DOHH2 (cell line): Measurements from ENCODE around the gene SIKE1.
"Not testable (repeated sequence)": the region's sequence is repeated elsewhere in the genome, so short reads cannot be mapped to it uniquely, and the experiment has no call there.

Source experiments
- H3F3A ChIP-seq: fragments of 200-600 bp; sonication (generic), shearing (Covaris generic); 2 replicates; pipeline ENCODE4 v1.6.0; 2016; ENCODE audit warnings: antibody characterized with exemption, mild to moderate bottlenecking; ENCODE audit not compliant: control insufficient read depth, insufficient read depth
- H3K27ac ChIP-seq: fragments of 200-600 bp; sonication (generic); 2 replicates; pipeline ENCODE4 v1.5.1; 2014; ENCODE audit warnings: low read depth, mild to moderate bottlenecking, low read length, moderate library complexity
- H3K27me3 ChIP-seq: fragments of 200-600 bp; sonication (generic); 2 replicates; pipeline ENCODE4 v1.6.1; 2014; ENCODE audit warnings: mild to moderate bottlenecking, low read length, mixed read lengths; ENCODE audit not compliant: control insufficient read depth
- H3K36me3 ChIP-seq: fragments of 200-600 bp; sonication (generic); 2 replicates; pipeline ENCODE4 v1.6.1; 2014; ENCODE audit warnings: mild to moderate bottlenecking, low read length, moderate library complexity, mixed read lengths; ENCODE audit not compliant: control insufficient read depth
- H3K4me1 ChIP-seq: fragments of 200-600 bp; sonication (generic); 2 replicates; pipeline ENCODE4 v1.6.1; 2014; ENCODE audit warnings: mild to moderate bottlenecking, low read length, mixed read lengths; ENCODE audit not compliant: control insufficient read depth
- H3K4me2 ChIP-seq: fragments of 200-600 bp; sonication (generic); 2 replicates; pipeline ENCODE4 v1.6.0; 2014; ENCODE audit warnings: mild to moderate bottlenecking, low read length, moderate library complexity
- H3K4me3 ChIP-seq: fragments of 200-600 bp; sonication (generic); 2 replicates; pipeline ENCODE4 v1.5.1; 2014; ENCODE audit warnings: mild to moderate bottlenecking, low read length, mixed read lengths
- H3K79me2 ChIP-seq: fragments of 200-600 bp; sonication (generic); 2 replicates; pipeline ENCODE4 v1.6.1; 2014; ENCODE audit warnings: mild to moderate bottlenecking, low read length, mixed read lengths; ENCODE audit not compliant: control insufficient read depth
- H3K9me2 ChIP-seq: fragments of 200-600 bp; sonication (generic); replicated peaks from 2 replicates; pipeline ENCODE4 v1.6.1; 2014; ENCODE audit warnings: mild to moderate bottlenecking, low read length, mixed read lengths; ENCODE audit not compliant: control insufficient read depth
- H3K9me3 ChIP-seq: fragments of 200-600 bp; sonication (generic); 2 replicates; pipeline ENCODE4 v1.6.1; 2014; ENCODE audit warnings: antibody characterized with exemption, low read length, mixed read lengths; ENCODE audit not compliant: control insufficient read depth, insufficient read depth
- H4K20me1 ChIP-seq: fragments of 200-600 bp; sonication (generic); 2 replicates; pipeline ENCODE4 v1.6.0; 2014; ENCODE audit warnings: low read depth, mild to moderate bottlenecking, antibody characterized with exemption, low read length, moderate library complexity; ENCODE audit not compliant: control insufficient read depth, insufficient read depth
- CTCF ChIP-seq: fragments of 200-600 bp; sonication (generic); IDR thresholded peaks from one replicate; pipeline ENCODE4 v1.5.1; 2014; ENCODE audit warnings: antibody characterized with exemption, mild to moderate bottlenecking, low read depth, low read length; ENCODE audit not compliant: poor library complexity, severe bottlenecking
- EZH2phosphoT487 ChIP-seq: fragments of 200-600 bp; sonication (generic); IDR thresholded peaks from 2 replicates; pipeline ENCODE4 v1.6.1; 2017; ENCODE audit warnings: borderline replicate concordance, mild to moderate bottlenecking, antibody characterized with exemption, low read length, moderate library complexity, mixed read lengths

The SIKE1 gene

GRCh38 chr1:114756009-114756892 lies 24.2 kb downstream of the SIKE1 start:
- H4K20me1 ChIP-seq = peaks cover 48% of the 10 kb centered on the region
- peaks cover 50% of the 10 kb centered on the region for H3K4me1 ChIP-seq

GRCh38 chr1:114755006-114755931 lies 25.2 kb downstream of the SIKE1 start:
- peaks cover 48% of the 10 kb centered on the region for H4K20me1 ChIP-seq
- peak overlapping the region; percentile 99 for H3K4me3 ChIP-seq
- H3K4me1 ChIP-seq = peaks cover 50% of the 10 kb centered on the region
- peak overlapping the region; percentile 78 for H3K4me2 ChIP-seq
- H3K9me2 ChIP-seq = no peaks in the 10 kb centered on the region
- H3K79me2 ChIP-seq = peaks cover 76% of the 10 kb centered on the region
- H3K27ac ChIP-seq = no peak overlapping the region
- no peaks in the 10 kb centered on the region; the same call in 1 of the 2 replicates for H3F3A ChIP-seq
- H3K36me3 ChIP-seq = peaks cover 68% of the 10 kb centered on the region
- H3K27me3 ChIP-seq = no peaks in the 10 kb centered on the region
- TF ChIP-seq EZH2phosphoT487 (no peak), CTCF (no peak)
- no peaks in the 10 kb centered on the region for H3K9me3 ChIP-seq

More at GRCh38 chr1:114756009-114756892, 24.2 kb downstream of the SIKE1 start:
- Histone ChIP-seq H3K27me3 (no peaks in the 10 kb centered on the region), H3K79me2 (peaks cover 66% of the 10 kb centered on the region), H3K27ac (0 out of 2 replicates have a peak overlapping the region, but pooled peaks have one; percentile 6), H3K36me3 (peaks cover 59% of the 10 kb centered on the region), H3K4me2 (peak overlapping the region; percentile 78), H3F3A (no peaks in the 10 kb centered on the region; the same call in 1 of the 2 replicates), H3K9me3 (no peaks in the 10 kb centered on the region), H3K9me2 (no peaks in the 10 kb centered on the region), H3K4me3 (peak overlapping the region; percentile 99)
- TF ChIP-seq EZH2phosphoT487 = no peak
- no peak for TF ChIP-seq CTCF

GRCh38 chr1:114753702-114754101 lies 26.8 kb downstream of the SIKE1 start:
- not testable (repeated sequence) for H3K4me3 ChIP-seq, H3F3A ChIP-seq, H3K27me3 ChIP-seq, H3K9me3 ChIP-seq, H3K27ac ChIP-seq, H3K9me2 ChIP-seq, H3K4me2 ChIP-seq
- Histone ChIP-seq H3K36me3 (peaks cover 83% of the 10 kb centered on the region), H3K4me1 (peaks cover 49% of the 10 kb centered on the region), H4K20me1 (peaks cover 52% of the 10 kb centered on the region), H3K79me2 (peaks cover 91% of the 10 kb centered on the region)
